ENCODE results near the gene CHIT1.

CHIT1 gene

GRCh38 chr1:203189951-203190352 is 39.5 kb downstream of the CHIT1 start:
- no peak for DNase-seq (ENCODE audit: low read depth, low spot score)

GRCh38 chr1:203188686-203189232 is 40.7 kb downstream of the CHIT1 start:
- no peak for DNase-seq (ENCODE audit: low read depth, low spot score)

GRCh38 chr1:203187689-203188264 is 41.7 kb downstream of the CHIT1 start:
- DNase-seq (ENCODE audit: low read depth, low spot score): no peak

GRCh38 chr1:203187304-203187685 is 42.2 kb downstream of the CHIT1 start:
- DNase-seq (ENCODE audit: low read depth, low spot score): no peak

GRCh38 chr1:203186446-203187303 is 42.8 kb downstream of the CHIT1 start, which contains the start of gene CHI3L1:
TSS of gene CHI3L1 (minus strand) at chr1:203186704. CDS start at chr1:203186623, 81 bp downstream.
- DNase-seq (ENCODE audit: low read depth, low spot score): no peak

GRCh38 chr1:203186091-203186445 is 43.4 kb downstream of the CHIT1 start:
- DNase-seq (ENCODE audit: low read depth, low spot score): no peak

- DNase-seq (ENCODE audit: low read depth, low spot score): no peak
Observed at GRCh38 chr1:203185585-203185984, 43.9 kb downstream of the CHIT1 start.

GRCh38 chr1:203185061-203185461 is 44.4 kb downstream of the CHIT1 start:
- DNase-seq (ENCODE audit: low read depth, low spot score): no peak

- no peak for DNase-seq (ENCODE audit: low read depth, low spot score)
Observed at GRCh38 chr1:203184467-203184866, 45.0 kb downstream of the CHIT1 start.

GRCh38 chr1:203183828-203184227 is 45.6 kb downstream of the CHIT1 start:
- DNase-seq (ENCODE audit: low read depth, low spot score): no peak

- no peak for DNase-seq (ENCODE audit: low read depth, low spot score)
Observed at GRCh38 chr1:203182387-203182953, 47.0 kb downstream of the CHIT1 start.

- no peak for DNase-seq (ENCODE audit: low read depth, low spot score)
Observed at GRCh38 chr1:203181586-203182386, 47.7 kb downstream of the CHIT1 start.

- DNase-seq (ENCODE audit: low read depth, low spot score): no peak
Observed at GRCh38 chr1:203180611-203181330, 48.7 kb downstream of the CHIT1 start.

- DNase-seq (ENCODE audit: low read depth, low spot score): no peak
Observed at GRCh38 chr1:203179667-203180005, 49.8 kb downstream of the CHIT1 start.

- DNase-seq (ENCODE audit: low read depth, low spot score): no peak
Observed at GRCh38 chr1:203178821-203179666, 50.4 kb downstream of the CHIT1 start.

GRCh38 chr1:203178083-203178482 is 51.4 kb downstream of the CHIT1 start:
- no peak for DNase-seq (ENCODE audit: low read depth, low spot score)

GRCh38 chr1:203177470-203178039 is 51.9 kb downstream of the CHIT1 start:
- no peak for DNase-seq (ENCODE audit: low read depth, low spot score)

GRCh38 chr1:203177036-203177405 is 52.5 kb downstream of the CHIT1 start:
- DNase-seq (ENCODE audit: low read depth, low spot score): no peak

GRCh38 chr1:203176273-203177035 is 53.0 kb downstream of the CHIT1 start:
- no peak for DNase-seq (ENCODE audit: low read depth, low spot score)
